ENCODE data around the gene ADD1. TPM values are rescaled to one million over a fixed set of nuclear protein-coding genes. Genes with fewer than 3 reads are reported as not detected.

ADD1 gene
- total RNA-seq, 1 donor from 2014 or later = 240 TPM

- H3K27ac Mint-ChIP-seq (ENCODE audit: unreplicated experiment) = no peak overlapping the region
- peak overlapping the region; percentile 51 for H3K4me3 Mint-ChIP-seq (ENCODE audit: unreplicated experiment)
Measured at GRCh38 chr4:2965262-2965661, 121.6 kb downstream of the ADD1 start.

DNA sequence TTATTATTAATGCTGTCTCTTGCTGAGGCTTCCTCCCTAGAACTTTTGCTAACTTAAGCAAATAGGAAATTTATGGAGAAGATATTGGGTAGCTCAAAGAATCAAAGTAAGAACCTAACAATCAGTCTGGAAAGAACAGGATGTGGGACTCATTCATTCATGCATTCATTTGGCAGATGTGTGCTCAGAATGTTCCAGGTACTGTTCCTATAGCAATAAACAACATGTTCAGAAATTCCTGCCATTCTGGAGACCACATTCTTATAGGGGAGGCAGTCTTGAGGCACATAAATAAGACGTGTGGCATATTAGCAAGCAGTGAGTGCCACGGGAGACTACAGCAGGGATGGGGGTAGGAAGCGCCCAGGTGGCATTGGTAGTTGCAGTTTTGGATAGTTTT lies 124.7 kb downstream of the ADD1 start:
- H3K4me3 Mint-ChIP-seq (ENCODE audit: unreplicated experiment) = no peak overlapping the region
- TF ChIP-seq, protein P1, sequence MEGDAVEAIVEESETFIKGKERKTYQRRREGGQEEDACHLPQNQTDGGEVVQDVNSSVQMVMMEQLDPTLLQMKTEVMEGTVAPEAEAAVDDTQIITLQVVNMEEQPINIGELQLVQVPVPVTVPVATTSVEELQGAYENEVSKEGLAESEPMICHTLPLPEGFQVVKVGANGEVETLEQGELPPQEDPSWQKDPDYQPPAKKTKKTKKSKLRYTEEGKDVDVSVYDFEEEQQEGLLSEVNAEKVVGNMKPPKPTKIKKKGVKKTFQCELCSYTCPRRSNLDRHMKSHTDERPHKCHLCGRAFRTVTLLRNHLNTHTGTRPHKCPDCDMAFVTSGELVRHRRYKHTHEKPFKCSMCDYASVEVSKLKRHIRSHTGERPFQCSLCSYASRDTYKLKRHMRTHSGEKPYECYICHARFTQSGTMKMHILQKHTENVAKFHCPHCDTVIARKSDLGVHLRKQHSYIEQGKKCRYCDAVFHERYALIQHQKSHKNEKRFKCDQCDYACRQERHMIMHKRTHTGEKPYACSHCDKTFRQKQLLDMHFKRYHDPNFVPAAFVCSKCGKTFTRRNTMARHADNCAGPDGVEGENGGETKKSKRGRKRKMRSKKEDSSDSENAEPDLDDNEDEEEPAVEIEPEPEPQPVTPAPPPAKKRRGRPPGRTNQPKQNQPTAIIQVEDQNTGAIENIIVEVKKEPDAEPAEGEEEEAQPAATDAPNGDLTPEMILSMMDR (IDR thresholded peaks at IDR 0.05) = no peak
- no peak for DNase-seq (ENCODE audit: low spot score)
- no peaks in the 10 kb centered on the region for H3K27me3 Mint-ChIP-seq (ENCODE audit: low read depth)
- peaks cover 16% of the 10 kb centered on the region for H3K4me1 Mint-ChIP-seq (ENCODE audit: low read depth)
- H3K36me3 Mint-ChIP-seq (ENCODE audit: low read depth) = no peaks in the 10 kb centered on the region
- no peak overlapping the region for H3K27ac Mint-ChIP-seq (ENCODE audit: unreplicated experiment)
- no peaks in the 10 kb centered on the region for H3K9me3 Mint-ChIP-seq (ENCODE audit: low read depth)

More at GRCh38 chr4:2965262-2965661, 121.6 kb downstream of the ADD1 start:
- H3K9me3 Mint-ChIP-seq (ENCODE audit: low read depth) = no peaks in the 10 kb centered on the region
- H3K36me3 Mint-ChIP-seq (ENCODE audit: low read depth) = no peaks in the 10 kb centered on the region
- no peak for DNase-seq (ENCODE audit: low spot score)
- H3K4me1 Mint-ChIP-seq (ENCODE audit: low read depth) = peaks cover 28% of the 10 kb centered on the region
- no peaks in the 10 kb centered on the region for H3K27me3 Mint-ChIP-seq (ENCODE audit: low read depth)
- TF ChIP-seq, protein P1 (IDR thresholded peaks at IDR 0.05) = no peak

- Mint-ChIP-seq H3K9me3 (ENCODE audit: low read depth) (no peaks in the 10 kb centered on the region), H3K4me1 (ENCODE audit: low read depth) (peaks cover 3% of the 10 kb centered on the region), H3K4me3 (ENCODE audit: unreplicated experiment) (no peak overlapping the region), H3K27me3 (ENCODE audit: low read depth) (no peaks in the 10 kb centered on the region), H3K36me3 (ENCODE audit: low read depth) (peaks cover 1% of the 10 kb centered on the region), H3K27ac (ENCODE audit: unreplicated experiment) (no peak overlapping the region)
- no peak for DNase-seq (ENCODE audit: low spot score)
- TF ChIP-seq, protein P1 (IDR thresholded peaks at IDR 0.05) = no peak
Measured at GRCh38 chr4:2971275-2971674, 127.6 kb downstream of the ADD1 start.

DNA sequence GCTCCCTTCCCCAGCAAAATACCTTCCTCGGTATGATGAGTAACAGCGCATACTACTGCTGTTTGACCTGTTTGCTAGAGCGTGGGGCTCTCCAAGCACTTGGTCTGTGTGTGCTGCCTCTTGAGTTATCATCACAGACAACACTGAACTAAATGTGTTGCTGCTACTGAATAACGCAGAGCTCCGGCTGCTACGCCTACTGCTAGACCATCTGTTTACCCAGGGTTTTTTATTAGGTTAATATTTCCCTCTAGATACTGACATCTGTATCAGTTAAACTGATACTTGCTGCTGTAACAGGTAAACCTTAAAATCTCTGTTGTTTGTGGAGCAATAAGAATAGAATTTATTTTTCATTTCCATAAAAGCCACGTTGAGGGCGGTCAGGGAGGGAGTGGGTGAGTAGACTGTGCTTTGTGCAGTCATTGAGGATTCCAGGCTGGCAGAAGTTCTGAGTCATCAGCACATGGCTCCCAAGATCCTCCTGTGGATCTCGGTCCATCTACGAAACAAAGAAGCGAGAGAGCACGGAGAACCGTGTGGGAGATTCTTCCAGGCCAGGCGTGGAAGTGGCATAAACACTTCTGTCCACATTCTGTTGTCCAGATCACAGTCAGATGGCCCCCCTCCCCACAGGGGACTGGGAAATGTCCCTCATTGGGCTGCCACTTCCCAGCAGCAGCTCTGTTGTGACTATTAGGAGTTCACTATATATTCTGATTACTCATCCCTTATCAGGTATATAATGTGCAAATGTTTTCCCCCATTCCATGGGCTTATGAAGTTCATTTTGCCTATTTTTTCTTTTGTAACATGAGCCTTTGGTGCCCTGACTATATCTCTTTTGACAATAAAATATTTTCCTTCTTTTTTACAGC lies 133.8 kb downstream of the ADD1 start:
- H3K4me3 Mint-ChIP-seq (ENCODE audit: unreplicated experiment) = no peak overlapping the region
- peak overlapping the region; percentile 87 for H3K27ac Mint-ChIP-seq (ENCODE audit: unreplicated experiment)
- TF ChIP-seq, protein P1 (IDR thresholded peaks at IDR 0.05) = no peak
- H3K9me3 Mint-ChIP-seq (ENCODE audit: low read depth) = no peaks in the 10 kb centered on the region
- peaks cover 13% of the 10 kb centered on the region for H3K4me1 Mint-ChIP-seq (ENCODE audit: low read depth)
- H3K27me3 Mint-ChIP-seq (ENCODE audit: low read depth) = no peaks in the 10 kb centered on the region
- H3K36me3 Mint-ChIP-seq (ENCODE audit: low read depth) = peaks cover 1% of the 10 kb centered on the region
- no peak for DNase-seq (ENCODE audit: low spot score)

Other genes with a start within 250 kb of the ADD1 start
- 23.3 to 30.7 TPM (median 29.0 TPM) in 3 replicates for gene TNIP2, start 87.5 kb upstream of the ADD1 start, total RNA-seq
- 50.1 to 63.1 TPM (median 59.8 TPM) in 3 replicates for gene SH3BP2, start 50.8 kb upstream of the ADD1 start, total RNA-seq
- 22.2 to 23.9 TPM (median 22.7 TPM) in 3 replicates for gene NOP14, start 119.6 kb downstream of the ADD1 start, total RNA-seq
- 12.0 to 13.4 TPM (median 12.8 TPM) in 3 replicates for gene GRK4, start 119.7 kb downstream of the ADD1 start, total RNA-seq
- not detected in 3 replicates for gene HTT-AS, start 230.7 kb downstream of the ADD1 start, total RNA-seq
- 27.3 to 54.7 TPM (median 38.5 TPM) in 3 replicates for gene HTT, start 230.8 kb downstream of the ADD1 start, total RNA-seq